GM06990 (cell line): Measurements from ENCODE around the gene CUL1.

Source experiments
- DNase-seq: peaks from one replicate; pipeline ENCODE4 v3.0.0-alpha.2; 2011; ENCODE audit not compliant: insufficient read length; ENCODE audit errors: extremely low read depth
- H3K27me3 ChIP-seq: replicated peaks from 2 replicates; pipeline ENCODE4 v1.6.0; 2011; ENCODE audit warnings: low read length; ENCODE audit not compliant: control insufficient read depth, insufficient read depth
- H3K36me3 ChIP-seq: 2 replicates; pipeline ENCODE4 v1.5.1; 2011; ENCODE audit warnings: low read length; ENCODE audit not compliant: control insufficient read depth, insufficient read depth
- H3K4me3 ChIP-seq: replicated peaks from 2 replicates; pipeline ENCODE4 v1.5.1; 2011; ENCODE audit warnings: low read depth, mild to moderate bottlenecking, control low read depth, low read length
- CTCF ChIP-seq: IDR thresholded peaks from 2 replicates; pipeline ENCODE4 v1.5.1; 2011; ENCODE audit warnings: low read length, control low read depth, mild to moderate bottlenecking, inconsistent platforms; ENCODE audit not compliant: insufficient read depth, poor library complexity, severe bottlenecking

The CUL1 gene

GRCh38 chr7:148696787-148697186 lies 1.9 kb upstream of the CUL1 start:
- DNase-seq = no peak
- Histone ChIP-seq H3K27me3 (no peaks in the 10 kb centered on the region), H3K36me3 (no peaks in the 10 kb centered on the region), H3K4me3 (no peak overlapping the region)
- no peak for TF ChIP-seq CTCF

GRCh38 chr7:148697256-148698006 lies 1.3 kb upstream of the CUL1 start:
- H3K4me3 ChIP-seq = peak overlapping the region; percentile 84
- H3K36me3 ChIP-seq = no peaks in the 10 kb centered on the region
- TF ChIP-seq CTCF = no peak
- DNase-seq = no peak
- no peaks in the 10 kb centered on the region for H3K27me3 ChIP-seq

GRCh38 chr7:148698007-148698396 lies 701 bp upstream of the CUL1 start:
- peak overlapping the region; percentile 84 for H3K4me3 ChIP-seq
- DNase-seq = no peak
- TF ChIP-seq CTCF = no peak
- H3K27me3 ChIP-seq = no peaks in the 10 kb centered on the region
- no peaks in the 10 kb centered on the region for H3K36me3 ChIP-seq

GRCh38 chr7:148699024-148699781 lies 500 bp downstream of the CUL1 start:
- DNase-seq = peak; percentile 78
- no peak for TF ChIP-seq CTCF
- Histone ChIP-seq H3K27me3 (no peaks in the 10 kb centered on the region), H3K4me3 (peak overlapping the region; percentile 84), H3K36me3 (no peaks in the 10 kb centered on the region)

- Histone ChIP-seq H3K4me3 (peak overlapping the region; percentile 84), H3K36me3 (no peaks in the 10 kb centered on the region), H3K27me3 (no peaks in the 10 kb centered on the region)
- no peak for TF ChIP-seq CTCF
- DNase-seq = no peak
Observed at GRCh38 chr7:148699782-148700629, 1.3 kb downstream of the CUL1 start.
